K562 (cell line): ENCODE data around the gene NLRP12. TPM values are rescaled to one million over a fixed set of nuclear protein-coding genes. Genes with fewer than 3 reads are reported as not detected.

Experiments
- ARID4B ChIP-seq: sonication (generic); formaldehyde crosslinking; IDR thresholded peaks from 2 replicates; pipeline ENCODE4 v1.8.0; 2022; ENCODE audit warnings: mild to moderate bottlenecking, missing genetic modification reagents
- BMI1 ChIP-seq: fragments of 150-350 bp; IDR thresholded peaks from 2 replicates; pipeline ENCODE4 v1.6.1; 2014; ENCODE audit warnings: low read length
- GTF2A2 ChIP-seq: IDR thresholded peaks from 2 replicates; pipeline ENCODE4 v1.6.1; 2016; ENCODE audit warnings: mild to moderate bottlenecking, missing genetic modification characterization, missing compliant biosample characterization
- LEF1 ChIP-seq: fragments of 450-650 bp; IDR thresholded peaks from 2 replicates; pipeline ENCODE4 v1.6.1; 2016; ENCODE audit warnings: mild to moderate bottlenecking
- MBD2 ChIP-seq: sonication (generic); IDR thresholded peaks from 2 replicates; pipeline ENCODE4 v1.6.1; 2016; ENCODE audit warnings: low read depth, borderline replicate concordance
- PHTF2 ChIP-seq: fragments of 250-450 bp; sonication (Bioruptor Pico); IDR thresholded peaks from 2 replicates; pipeline ENCODE4 v1.5.0; 2021; ENCODE audit warnings: mild to moderate bottlenecking
- POLR2AphosphoS5 ChIP-seq: IDR thresholded peaks from 2 replicates; pipeline ENCODE4 v1.6.1; 2011; ENCODE audit warnings: mild to moderate bottlenecking, low read depth, low read length, moderate library complexity; ENCODE audit not compliant: control insufficient read depth, insufficient read depth
- SMARCB1 ChIP-seq: IDR thresholded peaks from 2 replicates; pipeline ENCODE4 v1.6.1; 2011; ENCODE audit warnings: improper control_type of control experiment, low read depth; ENCODE audit not compliant: insufficient read length
- SREBF1 ChIP-seq: fragments of 150-350 bp; IDR thresholded peaks from 2 replicates; pipeline ENCODE4 v1.6.1; 2014; ENCODE audit warnings: antibody characterized with exemption, low read depth, low read length, borderline replicate concordance
- TAF1 ChIP-seq: IDR thresholded peaks from 2 replicates; pipeline ENCODE4 v1.6.1; 2011; ENCODE audit warnings: mild to moderate bottlenecking, low read length, moderate library complexity; ENCODE audit not compliant: insufficient read depth, control insufficient read depth, severe bottlenecking; ENCODE audit errors: extremely low read depth
- ZNF184 ChIP-seq: sonication (generic); formaldehyde crosslinking; IDR thresholded peaks from 2 replicates; pipeline ENCODE4 v1.5.0; 2020; ENCODE audit warnings: missing genetic modification reagents
- ZNF232 ChIP-seq: sonication (generic); formaldehyde crosslinking; IDR thresholded peaks from 2 replicates; pipeline ENCODE4 v1.8.0; 2022; ENCODE audit warnings: mild to moderate bottlenecking, missing genetic modification reagents
- ZNF780A ChIP-seq: fragments of 250-450 bp; sonication (Bioruptor Pico); IDR thresholded peaks from 2 replicates; pipeline ENCODE4 v1.5.0; 2021; ENCODE audit warnings: mild to moderate bottlenecking
- polyA plus RNA-seq, 8 experiments: library from polyadenylated mRNA; depleted of rRNA in 4 of 8; stranded (reverse) in 5 of 8; unstranded in 3 of 8; fragments of >200 nt; fragmentation: Nextera tagmentation in 2 of 8; fragmentation: Illumina TruSeq in 1 of 8; extraction: Ambion mirVana in 2 of 8; extraction: Trizol in 1 of 8; gene quantifications; 2 replicates each; pipeline versions ENCODE4 v1.2.1 to v1.2.3, GENCODE V29; 2011 to 2014; ENCODE audit warnings: inconsistent platforms in 1 of 8, missing spikeins in 1 of 8
- total RNA-seq, 7 experiments: library from RNA; depleted of rRNA in 6 of 7; stranded (reverse); fragments of >200 nt in 6 of 7; fragmentation: Illumina TruSeq in 2 of 7; extraction: Trizol in 2 of 7; gene quantifications; 2 replicates each; pipeline versions ENCODE4 v1.2.1 to v1.2.3, GENCODE V29; 2011 to 2021; ENCODE audit warnings: low replicate concordance in 1 of 7
- TF ChIP-seq, protein P1 (sequence below), 2 experiments: fragments of 150-350 bp in 1 of 2; IDR thresholded peaks; 2 replicates each; pipeline ENCODE4 v1.6.1; 2012 to 2016; ENCODE audit warnings: low read depth in 2 of 2, low read length in 2 of 2, mild to moderate bottlenecking in 1 of 2, moderate library complexity in 1 of 2
- TF ChIP-seq, protein P2 (sequence below), 2 experiments: fragments of 450-650 bp; IDR thresholded peaks; 2 replicates each; pipeline ENCODE4 v1.6.1; 2018; ENCODE audit warnings: mild to moderate bottlenecking in 2 of 2, low read depth in 1 of 2; ENCODE audit not compliant: partially characterized antibody in 2 of 2

The NLRP12 gene
- total and polyA plus RNA-seq, 9 of the 15 experiments (the other 6 are each of a cell fraction or from before 2014, with no cell fraction given), result not detected

- TF ChIP-seq, protein P1, sequence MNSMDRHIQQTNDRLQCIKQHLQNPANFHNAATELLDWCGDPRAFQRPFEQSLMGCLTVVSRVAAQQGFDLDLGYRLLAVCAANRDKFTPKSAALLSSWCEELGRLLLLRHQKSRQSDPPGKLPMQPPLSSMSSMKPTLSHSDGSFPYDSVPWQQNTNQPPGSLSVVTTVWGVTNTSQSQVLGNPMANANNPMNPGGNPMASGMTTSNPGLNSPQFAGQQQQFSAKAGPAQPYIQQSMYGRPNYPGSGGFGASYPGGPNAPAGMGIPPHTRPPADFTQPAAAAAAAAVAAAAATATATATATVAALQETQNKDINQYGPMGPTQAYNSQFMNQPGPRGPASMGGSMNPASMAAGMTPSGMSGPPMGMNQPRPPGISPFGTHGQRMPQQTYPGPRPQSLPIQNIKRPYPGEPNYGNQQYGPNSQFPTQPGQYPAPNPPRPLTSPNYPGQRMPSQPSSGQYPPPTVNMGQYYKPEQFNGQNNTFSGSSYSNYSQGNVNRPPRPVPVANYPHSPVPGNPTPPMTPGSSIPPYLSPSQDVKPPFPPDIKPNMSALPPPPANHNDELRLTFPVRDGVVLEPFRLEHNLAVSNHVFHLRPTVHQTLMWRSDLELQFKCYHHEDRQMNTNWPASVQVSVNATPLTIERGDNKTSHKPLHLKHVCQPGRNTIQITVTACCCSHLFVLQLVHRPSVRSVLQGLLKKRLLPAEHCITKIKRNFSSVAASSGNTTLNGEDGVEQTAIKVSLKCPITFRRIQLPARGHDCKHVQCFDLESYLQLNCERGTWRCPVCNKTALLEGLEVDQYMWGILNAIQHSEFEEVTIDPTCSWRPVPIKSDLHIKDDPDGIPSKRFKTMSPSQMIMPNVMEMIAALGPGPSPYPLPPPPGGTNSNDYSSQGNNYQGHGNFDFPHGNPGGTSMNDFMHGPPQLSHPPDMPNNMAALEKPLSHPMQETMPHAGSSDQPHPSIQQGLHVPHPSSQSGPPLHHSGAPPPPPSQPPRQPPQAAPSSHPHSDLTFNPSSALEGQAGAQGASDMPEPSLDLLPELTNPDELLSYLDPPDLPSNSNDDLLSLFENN (IDR thresholded peaks at IDR 0.05; ENCODE audit: low read depth in 2 of 2, low read length in 2 of 2), result no peak; a peak in 1 of 4 replicates
- no peak for TF ChIP-seq LEF1
- peak; percentile 82 for TF ChIP-seq TAF1
- TF ChIP-seq ZNF184 (CRISPR knock-in tag), result no peak
- peak; percentile 52; the same call in 1 of the 2 replicates for TF ChIP-seq MBD2
- TF ChIP-seq SREBF1, result no peak
- peak; percentile 47; the same call in 1 of the 2 replicates for TF ChIP-seq BMI1
- TF ChIP-seq ZNF232 (CRISPR knock-in tag), result no peak
- no peak for TF ChIP-seq ZNF780A (CRISPR knock-in tag)
- no peak for TF ChIP-seq ARID4B (CRISPR knock-in tag)
- TF ChIP-seq SMARCB1, result no peak
- TF ChIP-seq GTF2A2 (tag), result no peak
- TF ChIP-seq, protein P2, sequence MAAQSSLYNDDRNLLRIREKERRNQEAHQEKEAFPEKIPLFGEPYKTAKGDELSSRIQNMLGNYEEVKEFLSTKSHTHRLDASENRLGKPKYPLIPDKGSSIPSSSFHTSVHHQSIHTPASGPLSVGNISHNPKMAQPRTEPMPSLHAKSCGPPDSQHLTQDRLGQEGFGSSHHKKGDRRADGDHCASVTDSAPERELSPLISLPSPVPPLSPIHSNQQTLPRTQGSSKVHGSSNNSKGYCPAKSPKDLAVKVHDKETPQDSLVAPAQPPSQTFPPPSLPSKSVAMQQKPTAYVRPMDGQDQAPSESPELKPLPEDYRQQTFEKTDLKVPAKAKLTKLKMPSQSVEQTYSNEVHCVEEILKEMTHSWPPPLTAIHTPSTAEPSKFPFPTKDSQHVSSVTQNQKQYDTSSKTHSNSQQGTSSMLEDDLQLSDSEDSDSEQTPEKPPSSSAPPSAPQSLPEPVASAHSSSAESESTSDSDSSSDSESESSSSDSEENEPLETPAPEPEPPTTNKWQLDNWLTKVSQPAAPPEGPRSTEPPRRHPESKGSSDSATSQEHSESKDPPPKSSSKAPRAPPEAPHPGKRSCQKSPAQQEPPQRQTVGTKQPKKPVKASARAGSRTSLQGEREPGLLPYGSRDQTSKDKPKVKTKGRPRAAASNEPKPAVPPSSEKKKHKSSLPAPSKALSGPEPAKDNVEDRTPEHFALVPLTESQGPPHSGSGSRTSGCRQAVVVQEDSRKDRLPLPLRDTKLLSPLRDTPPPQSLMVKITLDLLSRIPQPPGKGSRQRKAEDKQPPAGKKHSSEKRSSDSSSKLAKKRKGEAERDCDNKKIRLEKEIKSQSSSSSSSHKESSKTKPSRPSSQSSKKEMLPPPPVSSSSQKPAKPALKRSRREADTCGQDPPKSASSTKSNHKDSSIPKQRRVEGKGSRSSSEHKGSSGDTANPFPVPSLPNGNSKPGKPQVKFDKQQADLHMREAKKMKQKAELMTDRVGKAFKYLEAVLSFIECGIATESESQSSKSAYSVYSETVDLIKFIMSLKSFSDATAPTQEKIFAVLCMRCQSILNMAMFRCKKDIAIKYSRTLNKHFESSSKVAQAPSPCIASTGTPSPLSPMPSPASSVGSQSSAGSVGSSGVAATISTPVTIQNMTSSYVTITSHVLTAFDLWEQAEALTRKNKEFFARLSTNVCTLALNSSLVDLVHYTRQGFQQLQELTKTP (IDR thresholded peaks at IDR 0.05; ENCODE audit: low read depth in 1 of 2, partially characterized antibody in 2 of 2), result no peak
- TF ChIP-seq POLR2AphosphoS5, result peak; percentile 72; the same call in 1 of the 2 replicates
- TF ChIP-seq PHTF2 (CRISPR knock-in tag), result no peak
These were observed 43.3 kb upstream of the NLRP12 start, which contains the start of gene MYADM (continued) for GRCh38 chr19:53867225-53868090.
